GM19438 (cell line): Measurements from ENCODE around the gene RNF113B.

Experiments used
- ATAC-seq: cut with Tn5 transposase; IDR thresholded peaks from one replicate; pipeline ENCODE4 v1.9.1; 2021; ENCODE audit warnings: low read depth; ENCODE audit not compliant: unreplicated experiment

Gene RNF113B

DNA sequence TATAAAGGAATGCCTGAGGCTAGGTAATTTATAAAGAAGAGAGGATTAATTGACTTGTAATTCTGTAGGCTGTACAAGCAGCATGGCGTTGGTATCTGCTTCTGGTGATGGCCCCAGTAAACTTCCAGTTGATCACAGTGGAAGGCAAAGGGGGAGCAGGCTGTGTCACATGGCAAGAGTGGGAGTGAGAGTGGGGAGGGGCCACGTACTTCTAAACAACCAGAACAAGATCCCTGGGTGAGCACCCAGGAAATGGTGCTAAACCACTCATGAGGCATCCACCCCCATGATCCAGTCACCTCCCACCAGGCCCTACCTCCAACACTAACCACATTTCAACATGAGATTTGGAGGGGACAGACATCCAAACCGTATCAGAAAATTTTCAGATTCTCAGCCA lies 3.0 kb upstream of the RNF113B start:
- no peak for ATAC-seq

GRCh38 chr13:98175823-98176222 lies 1.2 kb downstream of the RNF113B start:
- ATAC-seq: no peak

DNA sequence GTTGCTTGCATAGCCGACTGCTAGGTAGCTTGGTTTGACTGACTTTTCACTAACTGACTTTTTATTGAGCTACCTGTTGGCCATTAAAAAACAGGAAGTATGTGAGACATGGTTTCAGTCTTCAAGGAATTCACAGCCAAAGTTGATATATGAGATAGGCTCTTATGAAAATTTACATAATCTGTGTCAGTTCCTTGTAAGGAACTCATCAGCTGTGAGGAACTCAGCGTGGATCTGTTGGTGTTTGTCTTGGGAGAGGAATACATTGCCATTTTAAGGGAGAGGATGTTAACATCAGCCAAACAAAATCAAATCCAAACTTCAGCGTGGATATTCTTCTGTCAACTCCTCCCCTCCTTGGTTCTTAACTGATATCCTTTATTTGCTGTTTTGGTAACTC lies 2.0 kb downstream of the RNF113B start:
- no peak for ATAC-seq

GRCh38 chr13:98174307-98174706 lies 2.8 kb downstream of the RNF113B start:
- no peak for ATAC-seq

DNA sequence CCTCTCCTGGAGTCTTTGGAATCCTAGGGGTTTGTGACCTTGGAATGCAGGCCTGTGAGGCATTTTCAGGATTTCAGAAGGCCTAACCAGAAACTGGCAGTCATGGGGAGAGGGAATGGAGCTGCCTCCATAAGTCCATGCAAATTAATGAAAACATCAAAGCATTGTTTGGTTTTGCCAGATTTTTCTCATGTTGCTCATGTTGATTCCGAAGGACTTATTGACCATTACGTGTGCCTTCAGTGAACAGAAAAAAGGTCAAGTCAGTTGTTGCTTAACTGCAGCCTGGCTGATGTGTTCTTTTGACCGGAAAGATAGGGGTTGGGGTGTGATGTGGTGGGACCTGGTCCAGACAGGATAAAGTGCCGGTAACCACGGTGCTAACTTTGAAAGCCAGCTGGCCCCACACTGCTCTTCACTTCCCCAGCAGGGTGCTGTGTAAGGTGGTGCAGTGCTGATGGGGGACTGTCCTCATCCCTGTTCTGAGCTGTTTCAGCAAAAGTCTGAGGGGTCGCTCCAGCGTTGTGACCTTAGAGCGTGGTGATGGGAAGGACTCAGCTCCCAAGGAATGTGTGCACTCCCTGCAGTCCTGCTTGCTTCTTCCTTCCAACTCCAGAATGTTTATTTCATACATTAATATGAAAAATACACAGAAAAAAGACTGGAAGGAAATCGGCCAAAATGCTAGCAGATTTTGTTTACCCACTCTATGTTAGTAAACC lies 3.5 kb downstream of the RNF113B start:
- no peak for ATAC-seq

- no peak for ATAC-seq
These were observed 4.3 kb downstream of the RNF113B start for GRCh38 chr13:98172590-98173422.

- no peak for ATAC-seq
These were observed 5.0 kb downstream of the RNF113B start for GRCh38 chr13:98171900-98172589.

- no peak for ATAC-seq
These were observed 7.7 kb downstream of the RNF113B start for GRCh38 chr13:98169331-98169730.

DNA sequence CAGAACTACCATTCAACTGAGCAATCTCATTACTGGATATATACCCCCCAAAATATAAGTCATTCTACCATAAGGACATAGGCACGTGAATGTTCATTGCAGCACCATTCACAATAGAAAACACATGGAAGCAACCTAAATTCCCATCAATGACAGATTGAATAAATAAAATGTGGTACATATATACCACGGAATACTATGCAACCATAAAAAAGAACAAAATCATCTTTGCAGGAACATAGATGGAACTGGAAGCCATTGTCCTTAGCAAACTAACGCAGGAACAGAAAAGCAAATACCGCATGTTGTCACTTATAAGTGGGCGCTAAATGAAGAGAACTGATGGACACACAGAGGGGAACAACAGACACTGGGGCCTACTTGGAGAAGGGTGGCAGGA lies 14.1 kb downstream of the RNF113B start:
- no peak for ATAC-seq

DNA sequence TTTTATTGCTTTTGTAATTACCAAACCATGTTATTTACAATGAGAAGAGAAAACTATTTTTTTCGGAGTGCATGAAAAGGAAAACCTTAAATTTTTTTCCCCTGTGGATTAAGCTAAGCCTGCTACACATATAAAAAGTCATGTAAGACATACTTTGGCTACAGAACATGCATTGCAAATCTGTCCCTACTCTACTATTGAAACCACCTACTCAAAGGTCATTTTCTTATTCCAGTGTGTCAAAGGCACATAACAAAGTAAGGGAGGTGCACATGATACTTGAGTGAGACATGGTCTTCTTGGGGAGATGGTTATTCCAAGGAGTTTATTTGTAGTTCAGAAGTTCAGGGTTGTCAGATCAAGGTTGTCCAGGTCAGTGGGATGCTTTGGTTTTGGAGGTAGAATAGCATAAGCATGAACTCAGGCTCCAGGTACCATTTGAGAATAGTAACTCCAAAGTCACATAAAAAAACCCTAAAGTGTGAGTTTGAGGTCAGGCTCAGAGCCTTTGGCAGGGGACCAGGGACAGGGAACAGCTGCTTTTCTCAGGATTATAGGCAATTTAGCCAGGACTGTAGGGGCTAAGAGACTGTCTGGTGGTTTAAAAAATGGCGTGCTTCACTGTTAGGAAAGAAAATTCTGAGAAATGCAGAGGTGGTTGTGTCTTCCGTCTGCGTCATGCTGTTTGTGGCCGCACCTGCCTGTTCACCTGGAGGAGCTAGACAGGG lies 18.7 kb downstream of the RNF113B start:
- no peak for ATAC-seq

GRCh38 chr13:98157609-98158008 lies 19.5 kb downstream of the RNF113B start:
- no peak for ATAC-seq

DNA sequence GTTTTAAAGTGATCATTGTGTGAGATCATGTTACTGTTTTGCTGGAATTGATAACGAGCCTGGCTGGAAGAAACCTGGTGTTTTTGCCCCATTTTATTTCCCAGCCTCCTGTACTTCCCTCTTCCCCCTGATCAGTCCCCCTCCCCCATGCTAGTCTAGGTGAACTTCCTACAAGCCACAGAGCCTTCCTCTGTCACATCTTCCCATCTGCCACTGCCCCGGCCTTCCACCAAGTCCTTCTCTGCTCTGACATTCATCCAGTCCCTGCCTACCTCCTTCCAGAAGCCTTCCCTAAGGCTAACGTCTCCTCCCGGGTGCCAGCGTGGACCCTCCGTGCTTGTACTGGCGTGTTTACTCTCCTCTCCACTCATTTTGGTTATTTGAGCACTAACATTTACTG lies 19.9 kb downstream of the RNF113B start:
- ATAC-seq: no peak

- no peak for ATAC-seq
These were observed 20.8 kb downstream of the RNF113B start for GRCh38 chr13:98156259-98156658.

- ATAC-seq: no peak
These were observed 21.5 kb downstream of the RNF113B start for GRCh38 chr13:98155475-98156109.

GRCh38 chr13:98150832-98151479 lies 26.1 kb downstream of the RNF113B start:
- no peak for ATAC-seq

GRCh38 chr13:98147521-98147920 lies 29.5 kb downstream of the RNF113B start:
- ATAC-seq: no peak

- ATAC-seq: no peak
These were observed 32.2 kb downstream of the RNF113B start for GRCh38 chr13:98144801-98145350.

GRCh38 chr13:98144027-98144741 lies 32.9 kb downstream of the RNF113B start:
- ATAC-seq: no peak

DNA sequence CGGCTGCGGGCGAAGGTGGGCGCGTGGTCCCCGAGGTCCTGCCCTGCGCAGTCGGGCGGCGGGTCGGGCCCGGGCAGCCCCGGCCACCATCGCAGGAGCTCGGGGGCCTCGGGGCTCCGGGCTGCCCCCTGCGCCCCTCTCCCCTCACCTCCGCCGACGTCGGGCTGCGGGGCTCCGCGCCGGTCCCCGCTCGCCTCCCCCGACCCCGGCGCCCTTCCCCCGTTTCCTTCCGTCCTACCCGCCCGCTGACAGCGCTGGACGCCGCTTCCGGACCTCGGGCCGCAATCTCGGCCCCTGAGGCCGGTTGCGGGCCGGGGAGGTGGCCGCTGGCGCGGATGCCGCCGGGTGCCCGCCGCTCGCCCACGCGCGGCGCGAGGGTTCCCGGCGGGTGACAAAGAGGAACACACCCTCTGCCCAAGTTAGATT lies 33.5 kb downstream of the RNF113B start:
- ATAC-seq: no peak
